ENCODE data around the gene NEXN.

Gene NEXN

DNA sequence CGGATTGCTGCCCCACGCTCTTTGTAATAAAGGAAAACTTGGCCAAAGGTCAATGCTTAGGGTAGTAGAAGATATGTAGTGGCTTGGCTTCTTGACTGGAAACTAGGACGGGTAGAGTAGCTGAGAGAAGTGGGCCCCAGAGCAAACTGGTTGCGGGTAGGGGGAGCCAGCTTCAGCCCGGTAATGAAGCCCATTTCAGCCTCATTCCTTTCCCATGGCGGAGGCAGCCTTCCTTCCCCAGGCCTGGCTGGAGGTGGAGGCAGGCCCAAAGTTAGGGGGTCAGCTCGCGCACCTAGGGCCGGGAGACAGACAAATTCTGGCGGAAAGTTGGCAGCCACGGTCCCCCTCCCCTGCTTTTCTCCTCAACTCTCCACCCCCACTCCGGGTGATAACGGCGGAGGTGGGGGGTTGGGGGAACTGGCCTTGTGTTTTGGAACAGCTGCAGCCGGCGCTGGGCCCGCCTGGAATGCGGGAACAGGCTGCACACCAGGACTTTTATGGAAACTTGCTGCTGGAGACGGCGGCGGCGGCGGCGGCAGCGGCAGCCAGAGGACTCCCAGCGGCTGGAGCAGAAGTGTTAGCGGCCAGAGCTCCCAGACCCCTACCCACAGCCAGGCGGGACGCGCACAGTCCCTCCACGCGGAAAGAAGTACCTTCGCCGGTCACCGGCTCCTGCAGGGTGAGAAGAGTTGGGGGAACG is at the start of gene NEXN:
NEXN (plus strand) TSS at position 544 of the 700 bp plus-strand sequence. CDS start 27,483 bp downstream, outside the sequence.
- no peak for DNase-seq

GRCh38 chr1:77841574-77841973 is 46.9 kb upstream of the NEXN start:
- no peak for DNase-seq

GRCh38 chr1:77845951-77846350 is 42.5 kb upstream of the NEXN start:
- no peak for DNase-seq

DNA sequence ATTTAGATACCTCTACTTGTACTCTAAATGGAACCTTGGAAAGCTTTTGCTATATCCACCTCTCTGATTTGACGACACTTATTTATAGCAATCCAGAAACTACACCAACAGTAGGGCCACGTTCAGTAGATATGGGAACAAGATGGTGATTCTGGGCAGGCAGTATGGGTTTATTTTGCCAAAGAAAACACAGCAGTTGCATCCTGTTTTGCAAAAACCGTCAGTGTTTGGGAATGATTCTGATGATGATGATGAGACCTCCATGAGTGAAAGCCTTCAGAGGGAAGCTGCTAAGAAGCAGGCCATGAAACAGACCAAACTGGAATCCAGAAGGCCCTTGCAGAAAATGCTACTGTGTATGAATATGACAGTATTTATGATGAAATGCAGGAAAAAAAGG is 41.5 kb upstream of the NEXN start:
- no peak for DNase-seq

DNA sequence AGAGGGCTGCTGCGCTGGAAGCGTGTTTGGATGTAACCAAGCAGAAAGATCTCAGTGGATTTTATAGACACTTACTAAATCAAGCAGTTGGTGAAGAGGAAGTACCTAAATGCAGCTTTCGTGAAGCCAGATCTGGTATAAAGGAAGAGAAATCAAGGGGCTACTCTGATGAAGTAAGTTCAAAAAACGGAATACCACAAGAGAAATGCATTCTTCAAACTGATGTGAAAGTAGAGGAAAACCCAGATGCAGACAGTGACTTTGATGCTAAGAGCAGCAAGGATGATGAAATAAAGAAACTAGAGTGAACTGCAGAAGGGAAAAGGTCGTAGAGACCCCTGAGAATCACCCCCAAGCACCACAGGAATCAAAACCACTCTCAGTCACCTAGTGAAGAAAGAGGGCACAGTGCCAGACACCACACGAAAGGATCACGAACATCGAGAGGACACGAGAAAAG is 40.8 kb upstream of the NEXN start:
- DNase-seq: no peak

DNA sequence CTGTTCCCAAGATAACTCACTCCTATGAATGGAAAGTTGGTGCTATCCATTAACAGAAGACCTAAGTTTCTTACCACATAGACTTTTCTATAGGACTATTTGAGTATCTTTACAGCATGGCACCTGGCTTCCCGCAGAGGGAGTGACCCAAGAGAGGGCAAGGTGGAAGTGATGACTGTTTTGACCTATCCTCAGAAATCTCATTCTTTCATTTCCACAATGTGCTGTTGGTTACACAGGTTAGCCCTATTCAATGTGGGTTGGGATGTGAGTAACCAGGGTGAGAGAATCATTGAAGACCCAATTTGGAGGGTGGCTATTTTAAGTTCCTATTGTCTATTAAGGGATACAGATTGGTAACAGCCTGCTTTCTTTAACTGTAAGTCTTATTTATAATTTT is 38.3 kb upstream of the NEXN start:
- no peak for DNase-seq

- DNase-seq: no peak
Measured at GRCh38 chr1:77857552-77857951, 30.9 kb upstream of the NEXN start.

DNA sequence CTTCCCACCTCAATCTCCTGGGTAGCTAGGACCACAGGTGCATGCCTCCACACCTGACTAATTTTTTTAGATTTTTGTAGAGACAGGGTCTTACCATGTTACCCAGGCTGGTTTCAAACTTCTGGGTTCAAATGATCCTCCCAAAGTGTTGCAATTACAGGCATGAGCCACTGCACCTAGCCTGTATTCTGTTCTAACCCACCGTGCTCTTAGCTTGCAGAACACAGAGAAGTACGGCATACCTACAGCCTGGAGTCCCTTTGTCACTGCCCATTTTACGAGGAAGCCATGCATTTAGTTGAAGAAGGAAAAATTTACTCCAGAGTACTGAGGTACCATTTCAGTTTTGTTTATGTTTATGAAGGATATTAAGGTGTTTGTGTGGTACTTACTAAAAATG is 29.7 kb upstream of the NEXN start:
- DNase-seq: no peak

- no peak for DNase-seq
Measured at GRCh38 chr1:77859248-77859647, 29.2 kb upstream of the NEXN start.

DNA sequence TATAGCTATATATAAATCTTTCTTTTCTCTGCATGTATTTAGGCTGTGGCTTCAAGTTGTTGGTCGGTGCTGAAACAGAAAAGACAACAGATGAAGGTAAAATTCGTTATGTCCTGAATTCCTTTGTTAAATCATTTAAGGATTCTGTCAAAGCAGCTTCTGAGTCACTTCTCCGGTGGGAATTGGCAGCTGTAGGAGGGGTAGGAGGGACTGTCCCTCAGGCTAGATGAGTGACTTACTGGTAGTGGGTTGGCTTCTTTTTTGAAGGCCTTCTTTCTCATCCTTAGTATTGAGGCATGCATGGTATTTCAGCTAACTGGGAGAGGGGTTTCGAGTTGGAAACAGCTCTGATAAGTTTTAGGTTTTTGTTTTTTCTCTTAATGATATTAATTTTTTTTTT is 22.1 kb upstream of the NEXN start:
- DNase-seq: no peak

DNA sequence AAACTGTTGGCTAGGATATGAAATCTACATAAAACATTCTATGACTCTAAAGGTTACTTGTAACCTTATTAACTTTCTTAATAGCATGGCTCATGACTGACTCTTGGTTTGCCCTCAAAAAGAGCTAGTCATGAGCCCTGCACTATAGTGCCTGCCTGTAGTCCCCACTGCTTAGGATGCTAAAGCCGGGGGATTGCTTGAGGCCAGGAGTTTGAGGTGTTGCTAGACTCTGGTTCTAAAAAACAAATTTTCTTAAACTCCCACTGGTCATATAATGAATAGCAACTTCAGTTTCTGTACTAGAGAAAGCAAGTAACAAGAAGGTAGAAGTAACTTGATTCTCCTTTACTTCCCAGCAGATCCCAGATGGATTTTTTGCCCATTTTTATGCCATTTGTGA is 15.8 kb upstream of the NEXN start:
- no peak for DNase-seq

GRCh38 chr1:77873461-77873860 is 15.0 kb upstream of the NEXN start:
- no peak for DNase-seq

DNA sequence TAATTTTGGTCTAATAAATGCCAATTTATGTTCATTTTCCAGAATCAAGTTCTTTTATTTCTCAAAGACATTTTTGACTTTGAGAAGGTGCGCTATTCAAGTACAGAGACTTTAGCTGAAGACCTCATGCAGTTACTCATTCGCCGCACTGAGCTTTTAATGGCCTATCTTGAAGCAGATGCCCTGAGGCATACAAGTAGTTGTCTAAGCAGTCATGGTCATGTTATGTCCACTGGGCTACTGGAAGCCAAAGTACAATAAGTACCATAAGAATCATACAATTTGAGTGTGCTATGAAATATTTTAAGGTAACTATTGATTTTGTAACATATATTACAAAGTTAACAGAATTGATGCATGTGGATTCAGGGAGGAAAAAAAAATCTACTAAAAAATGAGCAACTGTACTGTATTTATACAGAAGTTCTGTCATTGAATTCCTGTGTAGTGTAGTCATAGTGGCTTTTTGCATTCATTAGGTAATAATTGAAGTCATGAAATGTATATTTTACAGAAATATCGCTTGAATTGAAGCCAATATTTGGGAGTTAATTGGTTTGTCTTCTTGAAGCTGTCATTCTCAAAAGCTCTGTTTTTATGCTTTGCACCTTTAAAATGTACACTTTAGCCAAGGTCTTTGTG is 13.5 kb upstream of the NEXN start:
- no peak for DNase-seq

- no peak for DNase-seq
Measured at GRCh38 chr1:77876884-77877283, 11.5 kb upstream of the NEXN start.

GRCh38 chr1:77881061-77881460 is 7.4 kb upstream of the NEXN start:
- DNase-seq: no peak

GRCh38 chr1:77882411-77882810 is 6.0 kb upstream of the NEXN start:
- no peak for DNase-seq

DNA sequence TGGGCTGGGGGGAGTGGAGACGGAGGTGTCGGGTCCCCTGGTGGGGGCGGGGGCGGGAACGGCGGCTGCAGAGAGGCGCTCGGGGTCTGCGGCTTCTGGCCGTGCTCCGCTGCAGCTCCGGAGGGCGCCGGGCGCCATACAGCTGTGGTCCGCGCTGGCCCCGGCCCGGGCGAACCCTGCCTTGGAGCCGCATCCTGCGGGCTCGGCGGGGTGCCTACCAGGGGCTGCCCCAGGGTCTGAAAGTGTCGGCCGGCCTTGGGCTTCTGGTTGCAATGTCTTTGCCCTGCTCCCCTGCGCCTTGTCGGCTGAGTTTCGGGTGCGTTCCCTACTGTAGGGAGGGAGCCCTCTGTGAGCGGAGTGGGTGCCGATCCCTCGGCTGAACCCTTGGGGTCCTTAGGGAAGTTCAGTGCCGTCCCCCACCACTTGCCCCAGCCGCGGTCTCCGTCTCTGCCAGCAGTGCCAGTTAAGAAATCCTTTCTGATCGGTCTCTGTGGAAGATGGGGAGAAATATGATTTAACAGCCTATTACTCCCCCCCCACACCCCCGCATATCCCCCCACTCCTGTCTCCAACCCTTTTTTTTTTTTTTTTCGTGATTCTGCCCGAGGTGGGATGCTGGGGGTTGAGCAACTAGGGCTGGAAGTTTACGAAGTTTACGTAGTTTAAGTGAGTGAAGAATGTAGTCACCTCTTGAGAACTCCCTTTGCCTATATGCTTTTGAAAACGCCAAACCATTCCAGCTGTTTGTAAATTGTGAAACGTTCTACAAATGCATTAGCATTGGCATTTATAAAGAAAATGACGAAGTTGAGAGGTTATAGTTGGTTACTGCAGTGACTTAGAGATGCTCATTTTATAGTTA is 588 bp downstream of the NEXN start:
- no peak for DNase-seq

- DNase-seq: peak; percentile 0
Measured at GRCh38 chr1:77889671-77890070, 1.2 kb downstream of the NEXN start.

DNA sequence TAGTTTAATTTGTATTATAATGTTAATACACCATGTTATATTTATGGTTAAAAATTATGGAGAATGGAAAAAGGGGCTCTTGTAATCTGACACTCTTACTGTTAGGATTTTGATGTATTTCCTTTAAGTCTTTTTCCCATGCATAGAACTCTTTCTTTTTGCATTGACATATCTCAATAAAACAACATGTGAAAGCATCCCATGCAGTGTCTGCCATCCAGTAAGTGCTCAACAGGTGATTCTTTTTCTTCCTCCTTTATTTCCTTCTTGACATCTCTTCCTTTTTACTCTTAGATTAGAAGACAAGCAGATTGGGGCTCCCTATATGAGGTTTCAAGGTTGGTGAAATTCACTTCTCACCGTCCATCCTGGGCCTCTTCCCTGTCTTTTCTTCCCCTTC is 2.8 kb downstream of the NEXN start:
- no peak for DNase-seq

- DNase-seq: no peak
Measured at GRCh38 chr1:77899647-77900320, 11.4 kb downstream of the NEXN start.

DNA sequence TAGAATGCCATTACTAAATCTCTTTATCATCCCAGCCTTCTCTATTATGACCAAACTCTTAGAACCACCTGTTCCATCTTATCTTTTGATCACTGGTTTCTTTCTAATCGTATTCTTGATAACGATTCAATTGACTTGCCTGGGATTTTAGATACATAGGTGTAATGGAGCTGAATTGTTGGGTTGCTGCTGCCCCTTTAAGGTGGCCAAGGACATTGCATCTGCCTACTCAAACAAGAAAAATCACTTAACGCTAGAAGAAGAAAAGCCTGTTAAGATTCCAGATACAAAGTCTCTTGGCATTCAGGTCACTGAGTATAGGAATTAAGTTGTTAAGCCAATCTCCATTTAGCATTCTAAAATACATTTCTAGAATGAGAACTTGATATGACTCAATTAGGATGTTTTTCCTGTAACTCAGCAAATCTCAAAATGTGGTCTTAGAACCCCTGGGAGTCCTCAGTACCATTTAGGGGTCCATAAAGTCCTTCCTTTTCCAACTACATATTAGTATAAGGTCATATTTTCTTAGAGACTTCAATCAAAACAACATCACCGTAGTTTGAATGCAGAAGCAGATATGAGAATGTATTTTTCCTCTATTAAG is 12.4 kb downstream of the NEXN start:
- peak; percentile 34 for DNase-seq

DNA sequence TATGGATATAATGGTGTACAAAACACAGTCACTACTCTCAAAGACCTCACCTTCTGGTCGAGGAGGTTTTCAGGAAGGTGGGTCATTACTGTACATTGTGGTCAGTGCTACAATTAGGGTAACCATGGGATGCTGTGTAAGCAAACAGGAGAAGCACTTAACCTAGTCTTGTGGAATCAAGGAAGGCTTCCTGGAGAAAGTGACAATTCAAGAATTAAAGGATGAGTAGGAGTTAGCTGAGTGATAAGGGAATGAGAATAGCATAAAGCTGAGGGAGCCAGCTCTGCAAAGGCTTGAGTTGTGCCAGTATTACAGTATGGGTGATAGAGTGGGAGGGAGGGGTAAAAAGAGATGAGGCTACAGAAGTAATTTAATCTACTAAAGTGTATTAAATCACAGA is 17.2 kb downstream of the NEXN start:
- DNase-seq: no peak

DNA sequence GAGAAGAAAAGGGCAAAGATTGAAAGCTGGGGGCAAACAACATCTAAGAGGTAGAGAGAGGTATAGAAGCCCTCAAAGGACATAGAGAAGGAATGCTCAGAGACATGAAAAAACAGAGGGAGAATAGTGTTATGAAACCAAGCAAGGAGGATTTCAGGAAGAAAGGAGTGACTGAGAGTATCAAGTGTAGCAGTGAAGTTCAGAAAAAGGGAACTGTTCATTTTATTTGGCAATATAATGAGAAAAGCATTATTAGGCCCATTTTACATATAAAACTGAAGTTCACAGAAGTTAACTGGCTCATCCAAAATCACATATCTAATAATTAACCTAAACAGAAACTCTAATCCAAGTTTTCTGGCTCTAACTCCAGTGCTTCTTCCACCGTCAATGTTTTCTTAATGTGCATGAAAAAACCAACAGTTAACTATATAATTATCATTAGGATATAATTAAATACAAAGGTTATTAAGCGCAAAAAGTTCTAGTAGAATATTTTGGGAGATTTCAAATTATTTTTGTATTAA is 17.7 kb downstream of the NEXN start:
- DNase-seq: no peak
